ENCODE results near the gene BRD7.

Gene BRD7

GRCh38 chr16:50288920-50289319 is 79.9 kb downstream of the BRD7 start:
- no peak for DNase-seq

DNA sequence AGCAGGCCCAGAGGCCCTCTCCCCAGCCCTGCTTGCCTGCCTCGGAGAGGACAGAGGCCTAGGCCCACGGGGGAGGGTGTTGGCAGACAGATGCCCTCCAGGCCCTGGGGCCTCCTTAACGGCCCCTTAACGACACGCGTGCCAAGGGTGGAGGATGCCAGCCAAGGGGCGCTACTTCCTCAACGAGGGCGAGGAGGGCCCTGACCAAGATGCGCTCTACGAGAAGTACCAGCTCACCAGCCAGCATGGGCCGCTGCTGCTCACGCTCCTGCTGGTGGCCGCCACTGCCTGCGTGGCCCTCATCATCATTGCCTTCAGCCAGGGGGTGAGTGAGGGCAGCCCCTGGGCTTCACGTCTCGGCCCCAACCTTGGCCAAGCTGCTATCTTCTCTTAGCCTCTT is 80.8 kb downstream of the BRD7 start:
- DNase-seq: no peak

- no peak for DNase-seq
Measured at GRCh38 chr16:50286681-50287080, 82.1 kb downstream of the BRD7 start.

DNA sequence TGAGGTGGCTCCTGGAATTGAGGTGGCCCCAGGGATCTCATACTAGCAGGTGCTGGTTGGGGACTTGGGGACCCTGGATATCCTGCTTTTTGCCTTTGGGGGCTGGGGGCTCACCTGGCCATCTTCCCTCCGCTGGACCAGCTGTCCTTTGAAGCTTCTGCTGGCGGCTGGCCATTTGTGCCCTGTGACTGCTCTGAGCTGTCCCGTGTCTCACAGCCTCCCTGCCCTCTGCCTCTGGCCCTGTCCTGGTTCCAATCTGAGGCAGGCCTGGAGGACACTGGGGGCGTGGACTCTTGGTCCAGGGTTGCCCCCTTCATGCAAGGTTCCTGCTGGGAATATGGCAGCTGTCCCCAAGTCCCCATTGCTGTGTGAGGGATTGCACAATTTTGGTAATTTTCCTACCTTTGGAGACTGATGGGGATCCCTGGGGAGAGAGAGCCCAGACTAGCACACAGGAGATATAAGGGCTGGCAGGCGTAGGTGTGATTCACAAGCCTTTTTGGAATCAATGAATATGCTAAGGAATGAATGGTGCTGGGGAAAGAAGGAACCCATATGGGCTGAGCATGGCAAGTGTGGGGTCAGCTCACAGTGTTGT is 83.3 kb downstream of the BRD7 start:
- DNase-seq: no peak

DNA sequence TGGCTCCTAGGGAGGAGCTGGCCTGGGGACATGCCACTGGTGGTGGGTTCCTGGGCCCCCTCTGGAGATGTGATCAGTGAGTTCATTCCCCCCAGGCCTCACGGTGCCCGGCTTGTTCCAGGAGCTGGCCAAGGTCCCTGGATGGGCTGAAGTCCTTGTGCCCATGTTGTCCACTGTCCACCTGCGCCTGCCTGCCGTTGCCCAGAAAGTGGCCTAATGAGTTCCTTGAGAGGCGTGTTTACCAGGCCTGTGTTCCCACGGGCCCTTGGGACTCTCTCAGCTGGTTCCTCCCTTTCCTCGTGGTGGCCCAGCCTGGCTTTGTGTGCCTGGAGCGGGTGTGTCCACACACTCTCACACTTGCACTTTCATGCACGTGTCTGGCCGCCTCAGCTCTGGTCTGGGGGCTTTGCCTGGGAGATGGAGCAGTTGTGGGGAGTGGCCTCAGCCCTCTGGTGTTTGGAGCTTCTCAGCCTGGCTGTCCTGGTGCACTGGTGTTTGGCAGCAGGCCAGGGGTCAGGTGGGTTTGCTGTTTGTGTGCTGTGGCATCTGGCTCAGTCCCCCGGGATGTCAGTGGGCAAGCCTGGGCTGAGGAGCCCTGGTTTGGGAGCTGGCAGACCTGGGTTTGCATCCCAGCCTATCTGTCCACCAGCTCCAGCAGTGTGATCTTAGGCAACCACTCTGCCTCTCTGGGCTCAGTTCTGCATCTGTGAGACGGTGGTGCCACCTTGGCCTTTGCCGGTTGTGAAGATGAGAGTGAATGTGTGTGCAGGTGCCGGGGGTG is 84.5 kb downstream of the BRD7 start:
- DNase-seq: no peak

DNA sequence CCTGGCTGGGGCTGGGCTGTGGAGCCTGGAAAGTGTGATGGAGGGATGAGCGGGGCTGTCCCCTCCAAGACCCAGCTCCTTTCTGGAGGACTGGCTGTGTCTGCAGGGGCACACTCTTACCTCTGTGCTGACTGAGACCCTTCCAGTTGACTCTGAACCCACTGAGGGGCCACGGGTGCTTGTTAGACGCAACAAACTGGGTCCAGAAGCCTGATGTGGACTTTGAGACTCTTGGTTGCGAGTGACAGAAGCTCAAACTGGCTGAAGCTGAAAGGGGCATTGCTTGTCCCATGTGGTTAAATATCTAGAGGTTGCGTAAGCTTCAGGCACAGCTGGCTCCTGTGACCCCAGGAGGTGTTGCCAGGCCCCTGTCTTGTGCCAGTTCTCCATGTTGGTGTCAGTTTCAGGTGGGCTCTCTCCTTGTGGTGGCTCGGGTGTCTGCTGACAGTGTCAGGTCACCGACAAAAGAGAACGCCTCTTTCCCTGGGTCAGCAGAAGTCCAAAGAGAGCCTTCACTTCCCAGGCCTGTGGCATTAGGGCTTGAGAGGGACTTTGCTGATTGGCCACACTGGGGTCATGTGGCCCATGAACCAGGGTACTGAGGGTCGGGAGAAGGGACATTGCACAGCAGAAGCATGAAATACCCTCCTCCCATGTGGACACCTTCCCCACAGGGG is 85.7 kb downstream of the BRD7 start:
- DNase-seq: no peak

GRCh38 chr16:50282010-50282538 is 86.7 kb downstream of the BRD7 start:
- no peak for DNase-seq

- no peak for DNase-seq
Measured at GRCh38 chr16:50281391-50282009, 87.3 kb downstream of the BRD7 start.

- no peak for DNase-seq
Measured at GRCh38 chr16:50280932-50281331, 87.9 kb downstream of the BRD7 start.

GRCh38 chr16:50279504-50279865 is 89.3 kb downstream of the BRD7 start:
- DNase-seq: no peak

DNA sequence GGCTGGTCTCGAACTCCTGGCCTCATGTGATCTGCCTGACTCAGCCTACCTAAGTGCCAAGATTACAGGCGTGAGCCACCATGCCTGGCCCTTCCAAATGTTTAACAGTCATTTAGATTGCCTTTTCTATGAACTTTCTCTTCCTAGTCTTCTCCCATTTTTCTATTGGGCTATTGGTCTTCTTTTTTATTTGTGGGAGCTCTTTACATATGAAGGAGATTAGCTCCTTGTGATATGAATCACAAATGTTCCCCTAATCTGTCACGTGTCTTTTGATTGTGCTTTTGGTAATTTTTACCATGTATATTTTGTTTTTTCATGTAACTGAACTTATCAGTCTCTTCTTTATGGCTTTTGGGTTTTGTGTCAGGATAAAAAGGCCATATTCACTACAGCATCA is 90.5 kb downstream of the BRD7 start:
- DNase-seq: no peak

DNA sequence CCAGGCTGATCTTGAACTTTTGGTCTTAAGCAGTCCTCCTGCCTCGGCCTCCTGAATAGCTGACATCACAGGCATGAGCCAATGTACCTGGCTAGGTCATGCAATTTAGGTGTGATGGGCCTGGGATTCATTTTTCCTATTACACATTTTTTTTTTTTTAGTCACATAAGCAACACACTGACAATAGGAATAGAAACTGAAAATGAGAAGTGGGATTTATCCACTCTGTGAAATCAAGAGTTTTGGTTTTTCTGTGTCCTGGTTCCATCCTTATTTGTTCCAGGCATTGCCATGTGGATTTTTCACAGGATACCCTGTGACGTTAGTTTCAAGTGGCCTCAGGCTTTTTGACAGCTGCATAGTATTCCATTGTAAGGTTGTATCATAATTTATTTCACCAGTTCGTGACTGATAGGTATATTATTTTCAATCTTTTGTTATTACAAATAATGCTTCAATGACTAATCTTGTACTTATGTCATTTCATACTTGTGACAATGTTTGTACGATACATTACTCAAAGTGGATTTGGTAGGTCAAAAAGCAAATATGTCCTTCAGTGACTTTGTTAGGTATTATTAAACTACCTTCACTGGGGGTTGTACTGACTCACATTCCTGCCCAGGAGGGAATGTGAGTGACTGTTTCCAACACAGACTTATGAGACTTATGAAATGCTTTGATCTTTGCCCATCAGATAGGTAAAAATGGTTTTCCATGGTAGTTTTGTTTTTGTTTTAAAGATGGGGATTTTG is 91.8 kb downstream of the BRD7 start:
- no peak for DNase-seq

- no peak for DNase-seq
Measured at GRCh38 chr16:50276326-50276640, 92.5 kb downstream of the BRD7 start.

DNA sequence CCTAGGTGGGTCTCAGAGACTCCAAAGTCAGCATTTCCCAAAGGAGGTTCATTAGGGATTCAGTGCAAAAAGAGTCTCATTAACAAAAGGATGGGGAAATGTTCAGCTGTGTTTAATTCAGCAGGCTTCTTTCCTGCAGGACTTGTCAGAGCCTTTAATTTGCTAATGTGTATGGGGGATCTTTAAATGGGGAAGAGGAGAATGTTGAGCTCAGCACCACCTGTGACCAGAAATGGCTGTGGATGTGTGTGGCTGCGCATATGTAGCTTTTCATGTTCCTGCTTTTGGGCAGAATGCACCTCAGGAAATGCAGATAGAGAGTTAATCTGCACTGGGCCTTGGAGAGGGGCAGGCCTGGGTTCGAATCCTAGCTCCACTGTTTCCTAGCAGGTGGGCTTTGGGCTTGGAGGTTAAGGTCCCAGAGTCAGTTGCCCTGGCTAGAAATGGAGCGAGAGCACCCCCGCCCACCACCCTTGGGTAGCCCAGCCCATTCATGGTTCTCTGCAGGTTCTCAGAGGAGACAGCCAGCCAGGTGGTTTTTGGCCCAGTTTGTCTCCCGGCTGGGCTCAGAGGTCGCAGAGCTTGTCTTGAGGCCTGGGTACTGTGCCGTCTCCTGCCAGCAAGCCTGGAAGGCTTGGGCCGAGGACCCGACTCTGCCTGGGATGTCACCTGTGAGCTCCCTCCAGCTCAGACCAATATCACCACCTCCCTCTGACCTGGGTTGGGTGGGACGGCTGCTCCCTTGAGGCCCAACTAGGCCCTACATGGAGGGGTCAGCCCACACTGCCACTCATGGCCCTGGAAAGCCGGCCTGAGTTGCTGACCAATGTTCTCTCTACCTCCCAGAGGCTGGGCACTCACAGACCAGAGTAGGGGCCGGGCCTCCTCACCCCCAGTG is 93.1 kb downstream of the BRD7 start:
- DNase-seq: no peak

- DNase-seq: no peak
Measured at GRCh38 chr16:50275098-50275415, 93.7 kb downstream of the BRD7 start.

GRCh38 chr16:50274326-50275097 is 94.3 kb downstream of the BRD7 start:
- DNase-seq: no peak

GRCh38 chr16:50273888-50274325 is 94.9 kb downstream of the BRD7 start:
- DNase-seq: no peak

DNA sequence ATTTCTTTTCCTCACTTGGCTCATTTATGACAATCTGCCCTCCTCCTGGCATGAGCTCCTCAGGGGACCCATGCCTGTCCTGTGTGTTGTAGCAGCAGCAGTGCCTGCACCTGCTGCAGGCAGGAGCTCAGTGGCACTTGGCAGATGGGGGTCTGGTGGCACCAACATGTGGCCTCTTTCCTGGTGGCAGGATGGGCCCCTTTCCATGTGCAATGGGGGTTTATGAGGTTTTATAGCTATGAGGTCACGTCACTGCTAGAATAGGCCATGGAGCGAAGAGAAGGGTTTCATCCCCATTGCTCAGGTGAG is 95.5 kb downstream of the BRD7 start:
- no peak for DNase-seq

DNA sequence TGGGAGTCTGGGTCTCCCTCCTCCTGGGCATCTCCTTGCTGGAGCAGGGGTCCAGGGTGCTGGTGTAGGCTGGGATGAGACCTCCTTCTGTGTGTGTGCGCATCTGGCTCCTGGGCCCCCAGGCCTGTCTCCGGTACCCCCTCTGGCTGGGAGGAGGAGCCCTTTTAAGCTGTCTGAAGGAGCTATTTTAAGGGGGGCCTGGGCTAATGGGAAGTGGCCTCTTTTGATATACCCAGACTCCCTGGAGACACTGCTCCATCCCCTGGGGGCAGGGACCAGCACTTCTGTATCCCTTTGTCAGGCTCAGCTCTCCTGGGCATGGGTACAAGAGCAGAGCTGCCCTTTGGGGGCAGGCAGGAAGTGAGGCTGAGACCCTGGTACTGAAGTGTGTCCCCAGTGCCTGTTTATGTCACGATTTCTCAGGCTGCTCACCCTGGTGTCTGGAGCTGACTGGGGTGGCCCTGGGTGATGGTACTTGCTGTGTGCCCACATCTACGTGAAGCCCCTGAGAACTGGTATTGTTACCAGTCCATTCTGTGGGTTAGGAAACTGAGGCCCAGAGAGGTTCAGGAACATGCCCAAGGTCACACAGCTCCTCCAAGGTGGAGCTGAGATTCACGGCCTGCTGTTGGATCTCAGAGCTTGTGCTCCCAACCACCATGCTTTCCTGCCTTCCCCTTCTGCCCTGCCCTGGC is 96.0 kb downstream of the BRD7 start:
- no peak for DNase-seq

- DNase-seq: no peak
Measured at GRCh38 chr16:50272111-50272571, 96.6 kb downstream of the BRD7 start.
